Fibroblast of lung (primary cell): ENCODE results near the gene FIBCD1. TPM values are rescaled to one million over a fixed set of nuclear protein-coding genes. Genes with fewer than 3 reads are reported as not detected.

Experiments
- DNase-seq, 2 donors: peaks; one replicate each; pipeline versions ENCODE4 v3.0.0 to v3.0.0-alpha.2; 2010; ENCODE audit warnings: low read depth in 2 of 2
- H2AFZ ChIP-seq: 2 replicates; pipeline ENCODE4 v1.5.1; 2012; ENCODE audit warnings: low read length, control low read depth, inconsistent platforms
- H3K27ac ChIP-seq: 2 replicates; pipeline ENCODE4 v1.5.1; 2011; ENCODE audit warnings: low read length, control low read depth; ENCODE audit not compliant: insufficient read depth
- H3K27me3 ChIP-seq: 2 replicates; pipeline ENCODE4 v1.5.1; 2011; ENCODE audit warnings: mild to moderate bottlenecking, low read length; ENCODE audit not compliant: control insufficient read depth, insufficient read depth
- H3K36me3 ChIP-seq: 2 replicates; pipeline ENCODE4 v1.5.1; 2011; ENCODE audit warnings: low read length; ENCODE audit not compliant: control insufficient read depth, insufficient read depth
- H3K4me1 ChIP-seq: 2 replicates; pipeline ENCODE4 v1.5.1; 2011; ENCODE audit warnings: low read length; ENCODE audit not compliant: control insufficient read depth, insufficient read depth; ENCODE audit errors: extremely low read depth
- H3K4me2 ChIP-seq: 2 replicates; pipeline ENCODE4 v1.5.1; 2011; ENCODE audit warnings: low read length, control low read depth; ENCODE audit not compliant: insufficient read depth; ENCODE audit errors: extremely low read depth
- H3K4me3 ChIP-seq, 4 experiments: fragments of 200-600 bp in 1 of 4; sonication (generic) in 1 of 4; replicated peaks in 1 of 4; 2 replicates each; pipeline ENCODE4 v1.5.1; 2011 to 2016; ENCODE audit warnings: low read length in 4 of 4, low read depth in 3 of 4, mild to moderate bottlenecking in 3 of 4, control low read depth in 2 of 4, inconsistent platforms in 1 of 4, mixed read lengths in 1 of 4; ENCODE audit not compliant: insufficient read depth in 1 of 4; ENCODE audit errors: control extremely low read depth in 1 of 4
- H3K79me2 ChIP-seq: 2 replicates; pipeline ENCODE4 v1.5.1; 2012; ENCODE audit warnings: mild to moderate bottlenecking, low read length, inconsistent platforms; ENCODE audit not compliant: control insufficient read depth, insufficient read depth
- H3K9ac ChIP-seq: 2 replicates; pipeline ENCODE4 v1.5.1; 2011; ENCODE audit warnings: mild to moderate bottlenecking, low read length, control low read depth; ENCODE audit not compliant: insufficient read depth
- H3K9me3 ChIP-seq: 2 replicates; pipeline ENCODE4 v1.5.1; 2012; ENCODE audit warnings: low read depth, low read length; ENCODE audit not compliant: control insufficient read depth, insufficient read depth
- H4K20me1 ChIP-seq: 2 replicates; pipeline ENCODE4 v1.5.1; 2011; ENCODE audit warnings: low read length; ENCODE audit not compliant: control insufficient read depth, insufficient read depth; ENCODE audit errors: extremely low read depth
- EZH2 ChIP-seq: IDR thresholded peaks from 2 replicates; pipeline ENCODE4 v1.5.1; 2012; ENCODE audit warnings: low read length, control low read depth, mild to moderate bottlenecking; ENCODE audit errors: missing control alignments
- polyA plus RNA-seq, 2 donors: library from polyadenylated mRNA; depleted of rRNA in 1 of 2; stranded (reverse) in 1 of 2; unstranded in 1 of 2; fragments of >200 nt; gene quantifications; 2 replicates each; pipeline ENCODE4 v1.2.1, GENCODE V29; 2011 to 2012; ENCODE audit warnings: missing spikeins in 1 of 2
- total RNA-seq: library from RNA; depleted of rRNA; stranded (reverse); fragments of >200 nt; gene quantifications from 2 replicates; pipeline ENCODE4 v1.2.1, GENCODE V29; 2014
- TF ChIP-seq, protein P1 (sequence below), 2 donors: IDR thresholded peaks in 1 of 2; conservative IDR thresholded peaks in 1 of 2; 1 replicate in 1 of 2; 2 replicates in 1 of 2; pipeline ENCODE4 v1.5.1; 2011 to 2012; ENCODE audit warnings: low read length in 2 of 2, control low read depth in 1 of 2, inconsistent platforms in 1 of 2, low read depth in 1 of 2, mild to moderate bottlenecking in 1 of 2

The FIBCD1 gene
- total and polyA plus RNA-seq, 2 donors (not counting 1 experiment from before 2014, with no cell fraction given): 7.3 to 28.0 TPM

- no peaks in the 10 kb centered on the region for H3K4me1 ChIP-seq
- no peak overlapping the region for H3K9ac ChIP-seq
- no peak overlapping the region for H3K4me3 ChIP-seq
- no peak overlapping the region for H3K27ac ChIP-seq
- DNase-seq: no peak
- no peaks in the 10 kb centered on the region for H3K79me2 ChIP-seq
- no peak overlapping the region for H2AFZ ChIP-seq
- no peak overlapping the region for H3K4me2 ChIP-seq
- no peaks in the 10 kb centered on the region for H3K9me3 ChIP-seq
- TF ChIP-seq, protein P1, sequence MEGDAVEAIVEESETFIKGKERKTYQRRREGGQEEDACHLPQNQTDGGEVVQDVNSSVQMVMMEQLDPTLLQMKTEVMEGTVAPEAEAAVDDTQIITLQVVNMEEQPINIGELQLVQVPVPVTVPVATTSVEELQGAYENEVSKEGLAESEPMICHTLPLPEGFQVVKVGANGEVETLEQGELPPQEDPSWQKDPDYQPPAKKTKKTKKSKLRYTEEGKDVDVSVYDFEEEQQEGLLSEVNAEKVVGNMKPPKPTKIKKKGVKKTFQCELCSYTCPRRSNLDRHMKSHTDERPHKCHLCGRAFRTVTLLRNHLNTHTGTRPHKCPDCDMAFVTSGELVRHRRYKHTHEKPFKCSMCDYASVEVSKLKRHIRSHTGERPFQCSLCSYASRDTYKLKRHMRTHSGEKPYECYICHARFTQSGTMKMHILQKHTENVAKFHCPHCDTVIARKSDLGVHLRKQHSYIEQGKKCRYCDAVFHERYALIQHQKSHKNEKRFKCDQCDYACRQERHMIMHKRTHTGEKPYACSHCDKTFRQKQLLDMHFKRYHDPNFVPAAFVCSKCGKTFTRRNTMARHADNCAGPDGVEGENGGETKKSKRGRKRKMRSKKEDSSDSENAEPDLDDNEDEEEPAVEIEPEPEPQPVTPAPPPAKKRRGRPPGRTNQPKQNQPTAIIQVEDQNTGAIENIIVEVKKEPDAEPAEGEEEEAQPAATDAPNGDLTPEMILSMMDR (conservative IDR thresholded peaks at IDR 0.05 in 1 of 2, IDR thresholded peaks at IDR 0.05 in 1 of 2; ENCODE audit: low read depth in 1 of 2, low read length in 2 of 2): no peak
- TF ChIP-seq EZH2: no peak
- peaks cover 15% of the 10 kb centered on the region for H3K27me3 ChIP-seq
- no peaks in the 10 kb centered on the region for H3K36me3 ChIP-seq
- no peaks in the 10 kb centered on the region for H4K20me1 ChIP-seq
These were observed 31.0 kb upstream of the FIBCD1 start for GRCh38 chr9:130970052-130970451.

- H3K27ac ChIP-seq: no peak overlapping the region
- H3K4me3 ChIP-seq: no peak overlapping the region
These were observed 26.6 kb upstream of the FIBCD1 start for GRCh38 chr9:130965680-130966079.

GRCh38 chr9:130963916-130964315 lies 24.9 kb upstream of the FIBCD1 start:
- Histone ChIP-seq H3K4me3 (no peak overlapping the region), H3K4me1 (peaks cover 12% of the 10 kb centered on the region), H3K79me2 (no peaks in the 10 kb centered on the region), H3K4me2 (no peak overlapping the region), H3K27me3 (no peaks in the 10 kb centered on the region), H3K9me3 (no peaks in the 10 kb centered on the region), H3K36me3 (no peaks in the 10 kb centered on the region), H4K20me1 (no peaks in the 10 kb centered on the region), H3K9ac (no peak overlapping the region), H2AFZ (no peak overlapping the region), H3K27ac (no peak overlapping the region)
- TF ChIP-seq EZH2: no peak
- TF ChIP-seq, protein P1 (conservative IDR thresholded peaks at IDR 0.05 in 1 of 2, IDR thresholded peaks at IDR 0.05 in 1 of 2; ENCODE audit: low read depth in 1 of 2, low read length in 2 of 2): no peak
- peak; percentile 5 to 18 for DNase-seq

More at GRCh38 chr9:130965680-130966079, 26.6 kb upstream of the FIBCD1 start:
- no peaks in the 10 kb centered on the region for H4K20me1 ChIP-seq
- no peaks in the 10 kb centered on the region for H3K27me3 ChIP-seq
- H3K4me1 ChIP-seq: peaks cover 12% of the 10 kb centered on the region
- H2AFZ ChIP-seq: no peak overlapping the region
- H3K36me3 ChIP-seq: no peaks in the 10 kb centered on the region
- no peak for TF ChIP-seq EZH2
- TF ChIP-seq, protein P1 (conservative IDR thresholded peaks at IDR 0.05 in 1 of 2, IDR thresholded peaks at IDR 0.05 in 1 of 2; ENCODE audit: low read depth in 1 of 2, low read length in 2 of 2): no peak
- no peak overlapping the region for H3K9ac ChIP-seq
- no peaks in the 10 kb centered on the region for H3K9me3 ChIP-seq
- H3K79me2 ChIP-seq: no peaks in the 10 kb centered on the region
- DNase-seq: no peak
- H3K4me2 ChIP-seq: no peak overlapping the region
